ENCODE data around the gene NFIA.

DNA sequence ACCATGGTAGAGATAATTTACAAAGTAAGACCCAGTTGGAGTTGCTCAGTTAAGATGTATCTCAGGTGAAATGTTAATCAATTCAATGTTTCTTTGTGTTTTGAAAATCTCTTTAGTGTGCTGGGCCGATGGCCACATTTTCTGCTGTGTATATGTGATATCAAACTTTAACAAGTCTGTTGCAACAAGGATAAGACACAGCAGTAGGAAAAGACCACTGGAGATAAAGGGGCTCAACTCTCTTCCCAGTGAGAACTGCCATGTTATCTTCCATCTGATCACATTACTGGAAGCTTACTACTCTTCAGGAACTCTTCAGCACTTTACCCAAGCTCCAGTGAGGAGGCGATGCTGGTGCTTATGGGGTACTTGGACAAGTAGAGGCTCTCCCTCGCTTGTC lies 227.7 kb downstream of the NFIA start:
- TF ChIP-seq POLR2AphosphoS5 (IDR thresholded peaks at IDR 0.05; ENCODE audit: borderline replicate concordance, low read depth, low read length), result no peak
- no peak for TF ChIP-seq EZH2 (IDR thresholded peaks at IDR 0.05)
